Activated naive CD4-positive, alpha-beta T cell treated with anti-CD3 and anti-CD28 coated beads, Interleukin-2, amount 50 U/mL, for 16 hours (primary cell): ENCODE data around the gene RASD2.

ENCODE experiments used
- DNase-seq: peaks from one replicate; pipeline ENCODE4 v3.0.0-alpha.2; 2020

RASD2 gene

DNA sequence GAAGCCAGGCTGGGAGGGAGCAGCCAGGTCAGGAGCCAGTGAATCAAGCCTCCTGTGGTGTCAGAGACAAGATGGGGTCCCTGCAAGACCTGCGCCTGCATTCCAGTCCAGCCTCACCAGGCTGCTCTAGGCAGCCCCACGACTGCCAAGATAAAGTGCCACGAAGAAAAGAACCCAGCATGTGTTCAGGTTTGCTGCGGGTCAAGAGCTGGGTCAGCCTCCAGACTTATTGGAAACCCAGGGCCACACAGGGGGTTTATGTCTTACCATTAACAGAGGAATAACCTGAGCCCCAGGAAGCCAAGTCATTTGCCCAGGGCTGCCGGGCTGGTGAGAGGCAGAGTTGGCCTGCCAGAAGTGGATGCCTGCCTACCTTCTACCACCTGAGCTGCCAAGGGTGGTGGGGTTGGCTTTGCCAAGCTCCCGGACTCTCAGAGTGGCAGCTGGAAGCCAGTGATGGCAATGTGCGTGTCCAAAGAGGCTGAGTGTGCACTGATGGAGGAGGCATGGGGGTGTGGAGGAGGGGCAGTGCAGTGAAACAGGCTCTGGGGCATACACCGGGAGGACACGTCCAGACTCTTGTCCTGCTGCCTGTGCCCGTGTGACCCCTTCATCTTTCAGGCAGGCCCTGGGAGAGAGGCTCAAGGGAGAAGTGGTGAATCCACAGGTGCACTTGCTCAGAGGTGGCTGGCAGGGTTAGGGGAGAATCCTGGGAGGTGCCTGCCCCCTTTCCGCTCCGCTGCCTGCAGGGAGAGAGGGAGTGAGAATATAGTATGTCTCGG, 1.7 kb downstream of the RASD2 start:
- DNase-seq: no peak

GRCh38 chr22:35542939-35543516, 2.4 kb downstream of the RASD2 start:
- DNase-seq: no peak

DNA sequence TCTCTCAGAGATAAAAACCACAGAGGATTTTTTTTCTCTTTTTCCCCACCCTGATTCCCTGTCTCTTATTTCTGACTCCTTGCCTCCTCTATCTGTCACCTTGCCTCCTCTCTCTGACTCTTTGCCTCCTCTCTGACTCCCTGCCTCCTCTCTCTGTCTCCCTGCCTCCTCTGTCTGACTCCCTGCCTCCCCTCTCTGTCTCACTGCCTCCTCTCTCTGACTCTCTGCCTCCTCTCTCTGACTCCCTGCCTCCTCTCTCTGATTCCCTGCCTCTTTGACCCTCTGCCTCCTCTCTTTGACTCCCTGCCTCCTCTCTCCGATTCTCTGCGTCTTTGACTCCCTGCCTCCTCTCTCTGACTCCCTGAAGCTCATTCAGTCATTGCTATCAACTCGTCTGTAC, 3.1 kb downstream of the RASD2 start:
- no peak for DNase-seq

GRCh38 chr22:35544189-35544588, 3.6 kb downstream of the RASD2 start:
- no peak for DNase-seq

- no peak for DNase-seq
Measured at GRCh38 chr22:35544827-35545226, 4.2 kb downstream of the RASD2 start.

- no peak for DNase-seq
Measured at GRCh38 chr22:35546886-35547285, 6.3 kb downstream of the RASD2 start.

DNA sequence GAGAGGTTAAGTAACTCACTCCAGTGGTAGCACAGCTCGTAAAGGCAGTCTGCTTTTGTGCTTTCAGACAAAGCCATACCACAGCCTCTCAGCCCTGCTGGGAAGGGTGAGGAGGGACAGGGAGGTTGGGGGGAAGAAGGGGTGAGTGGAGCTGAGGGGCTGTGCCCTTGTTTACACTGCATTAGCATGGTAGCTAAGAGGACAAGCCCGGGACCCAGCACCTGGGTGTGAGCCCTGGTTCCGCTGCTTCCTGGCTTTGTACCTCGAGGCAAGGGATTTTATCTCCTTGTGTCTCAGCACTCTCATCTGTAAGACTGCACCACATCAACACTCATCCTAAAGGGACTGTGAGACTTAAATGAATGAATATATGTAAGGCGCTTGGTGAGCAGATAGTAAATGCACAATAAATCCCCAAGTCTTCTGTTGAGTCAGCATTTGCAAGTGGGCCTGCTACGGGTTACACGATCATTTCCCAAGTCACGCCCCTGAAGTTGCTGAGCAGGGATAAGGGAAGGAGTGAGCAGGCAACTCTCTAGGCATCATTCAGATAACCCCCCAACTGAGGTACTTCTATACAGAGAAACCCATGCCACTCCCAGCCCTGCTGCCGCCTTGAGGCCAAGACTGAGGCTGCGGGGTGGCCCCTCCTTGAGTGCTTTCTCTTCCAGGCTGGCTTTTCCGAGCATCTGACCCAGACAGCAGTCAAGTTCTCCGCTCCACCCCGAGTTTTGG, 7.5 kb downstream of the RASD2 start:
- DNase-seq: no peak

GRCh38 chr22:35548722-35549112, 8.1 kb downstream of the RASD2 start:
- DNase-seq: no peak

GRCh38 chr22:35549328-35549727, 8.7 kb downstream of the RASD2 start:
- no peak for DNase-seq

DNA sequence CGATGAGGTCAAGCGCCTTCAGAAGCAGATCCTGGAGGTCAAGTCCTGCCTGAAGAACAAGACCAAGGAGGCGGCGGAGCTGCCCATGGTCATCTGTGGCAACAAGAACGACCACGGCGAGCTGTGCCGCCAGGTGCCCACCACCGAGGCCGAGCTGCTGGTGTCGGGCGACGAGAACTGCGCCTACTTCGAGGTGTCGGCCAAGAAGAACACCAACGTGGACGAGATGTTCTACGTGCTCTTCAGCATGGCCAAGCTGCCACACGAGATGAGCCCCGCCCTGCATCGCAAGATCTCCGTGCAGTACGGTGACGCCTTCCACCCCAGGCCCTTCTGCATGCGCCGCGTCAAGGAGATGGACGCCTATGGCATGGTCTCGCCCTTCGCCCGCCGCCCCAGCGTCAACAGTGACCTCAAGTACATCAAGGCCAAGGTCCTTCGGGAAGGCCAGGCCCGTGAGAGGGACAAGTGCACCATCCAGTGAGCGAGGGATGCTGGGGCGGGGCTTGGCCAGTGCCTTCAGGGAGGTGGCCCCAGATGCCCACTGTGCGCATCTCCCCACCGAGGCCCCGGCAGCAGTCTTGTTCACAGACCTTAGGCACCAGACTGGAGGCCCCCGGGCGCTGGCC, 11.0 kb downstream of the RASD2 start:
- no peak for DNase-seq

- peak; percentile 80 for DNase-seq
Measured at GRCh38 chr22:35552196-35552842, 11.7 kb downstream of the RASD2 start.

DNA sequence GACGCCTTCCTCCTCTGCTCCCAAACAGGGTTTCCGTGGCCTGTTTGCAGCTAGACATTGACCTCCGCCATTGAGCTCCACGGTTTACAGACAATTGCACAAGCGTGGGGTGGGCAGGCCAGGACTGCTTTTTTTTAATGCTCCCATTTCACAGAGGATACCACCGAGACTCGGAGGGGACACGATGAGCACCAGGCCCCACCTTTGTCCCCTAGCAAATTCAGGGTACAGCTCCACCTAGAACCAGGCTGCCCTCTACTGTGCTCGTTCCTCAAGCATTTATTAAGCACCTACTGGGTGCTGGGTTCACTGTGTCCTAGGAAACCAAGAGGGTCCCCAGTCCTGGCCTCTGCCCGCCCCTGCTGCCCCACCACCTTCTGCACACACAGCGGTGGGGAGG, 12.2 kb downstream of the RASD2 start:
- no peak for DNase-seq

DNA sequence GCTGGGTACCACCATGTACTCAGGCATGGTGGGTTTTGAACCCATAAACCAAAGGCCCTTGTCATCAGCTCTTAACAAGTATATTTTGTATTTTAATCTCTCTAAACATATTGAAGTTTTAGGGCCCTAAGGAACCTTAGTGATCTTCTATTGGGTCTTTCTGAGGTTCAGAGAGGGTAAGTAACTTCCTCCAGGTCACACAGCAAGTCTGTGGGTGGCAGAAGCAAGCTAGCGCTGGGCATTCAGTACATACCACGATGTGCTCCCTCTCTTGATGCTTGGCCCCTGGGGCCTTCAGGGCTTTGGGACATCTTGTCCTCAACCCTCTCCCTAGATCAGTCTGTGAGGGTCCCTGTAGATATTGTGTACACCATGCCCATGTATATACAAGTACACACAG, 12.7 kb downstream of the RASD2 start:
- no peak for DNase-seq

- DNase-seq: no peak
Measured at GRCh38 chr22:35554297-35554845, 13.7 kb downstream of the RASD2 start.

- no peak for DNase-seq
Measured at GRCh38 chr22:35555483-35555890, 14.9 kb downstream of the RASD2 start.

- no peak for DNase-seq
Measured at GRCh38 chr22:35555946-35556547, 15.4 kb downstream of the RASD2 start.

- no peak for DNase-seq
Measured at GRCh38 chr22:35556666-35557065, 16.0 kb downstream of the RASD2 start.

DNA sequence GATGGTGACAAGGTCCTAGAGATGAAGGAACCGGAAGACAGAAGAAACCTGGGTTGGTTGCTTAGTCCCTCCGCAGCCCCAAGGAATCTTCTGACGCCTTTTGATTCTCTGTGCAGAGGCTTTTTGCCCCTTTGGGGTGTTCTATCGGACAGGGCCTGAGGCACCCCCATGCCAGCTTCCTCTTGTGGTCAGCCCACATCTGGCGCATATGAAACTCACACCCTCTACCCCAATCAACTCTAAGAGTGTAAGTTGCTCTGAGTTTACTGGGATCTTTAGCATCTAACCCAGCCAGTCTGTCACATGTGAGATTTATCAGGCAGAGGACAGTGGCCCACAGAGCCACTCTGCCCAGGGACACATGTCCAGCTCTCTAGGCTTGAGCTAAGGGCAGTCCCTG, 17.4 kb downstream of the RASD2 start:
- DNase-seq: no peak

DNA sequence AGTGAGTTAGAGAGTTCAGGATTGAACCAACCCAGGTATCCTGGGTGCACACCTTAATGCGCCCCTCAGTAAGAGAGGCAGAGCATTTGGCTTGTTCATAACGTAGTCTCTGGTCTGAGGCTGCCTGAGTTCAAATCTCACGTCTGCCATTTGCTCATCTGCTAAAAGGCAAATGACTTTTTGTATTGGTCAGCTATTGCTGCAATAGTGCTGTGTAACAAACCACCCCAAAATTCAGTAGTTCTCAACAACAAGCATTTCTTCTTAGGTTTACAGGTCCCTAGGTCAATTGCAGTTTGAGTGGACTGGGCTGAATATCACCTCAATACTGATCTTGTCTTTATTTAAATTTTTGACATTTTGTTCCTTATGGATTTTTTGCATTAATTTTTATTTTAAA, 18.1 kb downstream of the RASD2 start:
- DNase-seq: no peak

- DNase-seq: no peak
Measured at GRCh38 chr22:35559354-35560005, 18.8 kb downstream of the RASD2 start.

- DNase-seq: no peak
Measured at GRCh38 chr22:35560366-35560765, 19.7 kb downstream of the RASD2 start.

DNA sequence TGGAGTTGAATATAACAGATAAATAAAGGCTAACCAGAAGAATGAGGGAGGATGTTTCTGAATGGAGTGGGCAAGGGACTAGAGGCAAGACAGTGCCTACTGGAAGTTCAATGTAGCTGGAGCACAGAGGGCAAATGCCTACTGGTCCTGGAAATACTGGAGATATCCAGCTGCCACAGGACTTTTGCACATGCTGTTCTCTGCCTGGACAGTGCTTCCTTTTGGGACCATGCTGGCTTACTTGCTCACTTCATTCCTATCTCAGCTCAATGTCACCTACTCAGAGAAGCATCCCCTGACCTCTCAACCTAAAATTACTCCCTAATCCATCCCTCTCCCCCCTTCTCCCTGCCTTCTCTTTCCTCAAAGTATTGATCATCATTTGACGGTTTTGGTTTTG, 20.2 kb downstream of the RASD2 start:
- DNase-seq: no peak
